GM15510 (cell line): ENCODE measurements around the gene PLEKHO1.
A peak's percentile ranks its signal among the peaks of the same experiment; 100 is the strongest.

Source experiments
- POLR2A ChIP-seq: IDR thresholded peaks from 3 replicates; pipeline ENCODE4 v1.6.1; 2011; ENCODE audit warnings: borderline replicate concordance; ENCODE audit not compliant: insufficient read length; ENCODE audit errors: extremely low read depth

Gene PLEKHO1

GRCh38 chr1:150149271-150150132 lies at the start of gene PLEKHO1:
PLEKHO1 (plus strand) TSS chr1:150149916; CDS start chr1:150150258, 342 bp downstream.
- peak; percentile 67 for TF ChIP-seq POLR2A

- TF ChIP-seq POLR2A, result no peak
These were observed 46.7 kb upstream of the PLEKHO1 start for GRCh38 chr1:150102986-150103385.

- no peak for TF ChIP-seq POLR2A
These were observed 43.4 kb upstream of the PLEKHO1 start for GRCh38 chr1:150106341-150106740.

GRCh38 chr1:150109586-150109985 lies 40.1 kb upstream of the PLEKHO1 start:
- TF ChIP-seq POLR2A, result no peak

DNA sequence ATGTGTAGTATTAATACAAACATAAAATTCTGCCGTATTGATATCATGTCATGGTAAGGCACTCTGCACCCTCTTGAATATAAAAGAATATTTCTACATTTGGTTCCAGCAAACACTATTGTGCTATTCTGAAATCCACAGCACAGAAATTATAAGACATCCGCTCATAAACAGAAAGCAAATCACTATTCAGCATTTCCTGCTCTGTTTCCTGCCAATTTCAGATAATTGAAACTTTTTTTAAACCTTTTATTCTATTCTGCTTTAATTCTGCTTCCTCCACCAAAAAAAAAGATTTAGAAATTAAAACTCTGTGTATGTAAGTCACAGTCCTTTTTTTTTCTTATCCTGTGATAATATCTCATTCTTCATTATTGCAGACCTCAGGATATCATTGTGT lies 39.6 kb upstream of the PLEKHO1 start:
- TF ChIP-seq POLR2A, result no peak

DNA sequence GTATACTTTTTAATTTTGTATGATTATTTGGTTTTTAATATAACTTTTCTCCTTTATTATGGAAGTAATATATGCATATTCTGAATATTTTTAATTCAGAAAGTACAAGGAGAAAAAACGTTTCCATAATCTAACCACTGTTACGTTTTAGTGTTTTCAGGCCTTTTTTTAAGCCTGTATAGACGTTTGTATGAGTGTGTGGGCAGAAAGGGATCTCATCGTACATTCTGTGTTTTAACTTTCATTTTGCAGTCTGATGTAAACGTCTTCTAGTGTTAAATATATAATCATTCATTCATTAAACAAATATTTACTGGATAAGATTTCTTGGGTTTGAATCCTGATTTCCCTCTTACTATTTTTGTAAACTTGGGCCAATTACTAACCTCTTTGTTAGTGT lies 38.0 kb upstream of the PLEKHO1 start:
- TF ChIP-seq POLR2A, result no peak

- no peak for TF ChIP-seq POLR2A
These were observed 34.6 kb upstream of the PLEKHO1 start for GRCh38 chr1:150115121-150115520.

GRCh38 chr1:150118716-150119115 lies 31.0 kb upstream of the PLEKHO1 start:
- TF ChIP-seq POLR2A, result no peak

DNA sequence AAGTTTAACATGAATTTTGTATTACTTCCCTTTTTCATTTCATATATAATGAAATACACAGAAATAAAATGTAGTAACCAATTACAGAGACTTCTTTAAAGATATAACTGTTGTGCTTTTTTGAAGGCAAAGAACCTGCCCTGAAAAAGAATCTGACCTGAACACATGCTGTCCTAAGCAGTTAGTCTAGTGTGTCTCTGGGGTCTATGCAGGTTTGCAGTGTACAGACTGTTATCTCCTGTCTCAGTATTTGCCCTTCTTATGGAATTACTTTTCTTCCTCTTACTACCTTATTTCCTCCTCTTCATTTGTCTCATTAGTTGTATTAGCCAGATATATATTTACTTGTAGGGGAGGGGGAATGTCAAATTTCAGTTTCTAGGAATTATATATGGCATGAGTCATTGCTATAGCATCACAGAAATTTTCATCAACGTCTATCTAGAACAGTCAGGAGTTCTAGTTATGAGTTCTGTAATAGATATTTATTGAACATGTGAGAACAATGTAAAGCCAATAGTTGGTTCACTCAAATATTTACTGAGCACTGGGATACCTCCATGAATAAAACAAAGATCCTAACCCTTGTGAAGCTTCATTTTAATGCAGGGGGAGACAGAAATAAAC lies 28.4 kb upstream of the PLEKHO1 start:
- TF ChIP-seq POLR2A, result no peak

- TF ChIP-seq POLR2A, result no peak
These were observed 22.9 kb upstream of the PLEKHO1 start for GRCh38 chr1:150126811-150127210.

- TF ChIP-seq POLR2A, result no peak
These were observed 22.3 kb upstream of the PLEKHO1 start for GRCh38 chr1:150127464-150127863.

GRCh38 chr1:150127868-150128267 lies 21.8 kb upstream of the PLEKHO1 start:
- TF ChIP-seq POLR2A, result no peak

DNA sequence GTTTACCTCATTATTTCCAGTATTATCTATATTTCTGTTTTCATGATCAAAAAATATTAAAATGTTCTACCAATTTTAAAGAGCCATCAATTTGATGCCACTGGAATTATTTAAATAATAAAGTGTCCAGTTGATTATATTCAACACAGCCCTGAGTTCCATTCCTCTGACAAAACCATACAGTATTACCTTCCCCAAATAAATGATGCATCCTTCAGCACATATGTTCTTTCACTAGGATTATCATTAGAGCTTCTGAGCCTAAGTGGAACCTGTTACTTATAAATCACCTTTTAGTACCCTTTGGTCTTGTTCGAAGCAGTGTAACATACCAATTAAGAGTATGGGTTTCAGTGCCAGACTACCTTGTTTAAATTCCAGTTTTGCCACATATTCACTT lies 17.3 kb upstream of the PLEKHO1 start:
- no peak for TF ChIP-seq POLR2A

DNA sequence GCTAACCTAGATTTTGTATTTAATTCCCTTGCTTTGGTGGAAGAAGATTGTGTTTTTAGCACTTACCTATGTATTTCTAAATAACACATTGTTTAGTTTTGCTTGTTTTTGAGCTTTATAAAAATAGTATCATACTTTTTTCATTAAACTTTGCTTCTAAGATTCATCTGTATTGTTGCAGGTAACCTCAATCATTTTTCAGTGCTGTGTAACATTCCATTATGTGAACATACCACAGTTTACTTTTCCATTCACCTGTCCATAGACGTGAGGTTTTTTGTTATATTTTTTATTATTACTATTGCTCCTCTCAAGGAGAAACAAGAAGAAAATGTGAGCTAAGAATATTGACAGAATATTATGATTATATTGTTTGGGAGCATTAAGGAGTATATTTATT lies 15.2 kb upstream of the PLEKHO1 start:
- TF ChIP-seq POLR2A, result no peak

DNA sequence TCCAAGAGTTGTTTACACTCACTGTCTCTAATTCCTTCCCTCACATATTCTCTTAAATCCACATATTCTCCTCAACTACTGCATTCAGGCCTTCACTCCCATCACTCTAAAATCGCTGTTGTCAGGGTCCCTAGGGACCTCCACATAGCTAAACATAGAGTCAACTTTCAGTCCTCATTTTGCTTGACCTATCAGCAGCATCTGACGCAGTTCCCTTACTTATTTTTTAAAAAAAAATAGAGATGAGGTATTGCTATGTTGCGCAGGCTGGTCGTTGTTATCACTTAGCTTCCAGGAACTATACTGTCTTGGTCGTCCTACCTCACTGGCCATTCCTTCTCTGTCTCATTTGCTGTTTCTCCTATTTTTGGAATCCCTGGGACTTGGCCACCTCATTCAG lies 11.7 kb upstream of the PLEKHO1 start:
- TF ChIP-seq POLR2A, result no peak

DNA sequence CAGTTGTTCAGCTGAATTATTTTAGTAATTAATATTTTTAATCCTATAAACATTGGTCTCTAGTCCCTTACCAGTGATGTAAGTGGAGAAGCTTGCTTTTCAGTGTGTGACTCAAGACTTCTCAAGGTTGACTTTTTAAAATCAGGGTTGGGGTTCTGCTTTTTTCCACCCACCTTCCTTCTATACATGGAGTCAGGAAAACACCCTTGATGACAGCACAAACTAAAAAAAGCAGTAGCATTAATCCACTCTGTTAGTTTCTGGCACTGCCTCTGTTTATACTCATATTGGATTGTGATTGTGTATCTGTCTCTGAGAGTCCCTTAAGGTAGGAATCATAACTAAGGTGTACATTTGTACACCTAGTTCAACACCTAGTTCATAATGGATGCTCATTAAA lies 8.3 kb upstream of the PLEKHO1 start:
- no peak for TF ChIP-seq POLR2A
